HCEC 1CT (cell line): ENCODE measurements around the gene ZNF430.
"Not testable (repeated sequence)": the region's sequence is repeated elsewhere in the genome, so short reads cannot be mapped to it uniquely, and the experiment has no call there.

ENCODE experiments used
- DNase-seq: peaks from one replicate; pipeline ENCODE4 v3.0.0-alpha.2; 2017

ZNF430 gene

GRCh38 chr19:21020298-21021227 is at the start of gene ZNF430:
ZNF430 (plus strand) TSS chr19:21020657; CDS start chr19:21020801, 144 bp downstream.
- peak; percentile 93 for DNase-seq

- DNase-seq: not testable (repeated sequence)
Observed at GRCh38 chr19:20992788-20993187, 27.7 kb upstream of the ZNF430 start.

- no peak for DNase-seq
Observed at GRCh38 chr19:20999731-21000352, 20.6 kb upstream of the ZNF430 start.

DNA sequence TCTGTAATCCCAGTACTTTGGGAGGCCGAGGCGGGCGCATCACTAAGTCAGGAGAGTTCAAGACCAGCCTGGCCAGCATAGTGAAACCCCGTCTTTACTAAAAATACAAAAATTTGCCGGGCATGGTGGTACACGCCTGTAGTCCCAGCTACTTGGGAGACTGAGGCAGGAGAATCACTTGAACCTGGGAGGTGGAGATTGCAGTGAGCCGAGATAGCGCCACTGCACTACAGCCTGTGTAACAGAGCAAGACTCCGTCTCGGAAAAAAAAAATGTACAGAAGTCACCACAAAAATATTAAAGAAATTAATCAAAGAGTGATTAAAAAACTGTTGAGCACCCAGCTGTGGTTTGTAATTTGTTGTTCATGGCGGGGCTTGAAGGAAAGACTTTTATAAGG is 781 bp downstream of the ZNF430 start:
- not testable (repeated sequence) for DNase-seq

DNA sequence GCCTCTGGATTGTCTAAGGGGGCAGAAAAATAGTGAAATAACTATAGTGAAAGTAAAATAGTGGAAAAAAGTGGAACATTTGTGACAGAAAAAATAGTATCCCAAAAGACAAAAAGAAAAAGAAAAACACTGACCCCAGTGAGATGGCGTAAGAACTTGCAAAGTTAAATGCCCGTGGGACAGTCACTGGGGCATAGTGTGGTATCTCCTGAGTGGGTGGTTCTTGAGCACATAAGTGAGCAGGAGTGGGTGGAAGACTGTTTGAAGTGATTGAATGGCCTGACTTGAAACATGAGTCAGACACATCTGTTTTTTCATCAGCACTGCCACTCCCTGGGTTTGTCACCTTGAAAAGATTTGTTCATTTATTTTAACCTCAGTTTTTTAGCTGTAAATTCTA is 2.5 kb downstream of the ZNF430 start:
- DNase-seq: peak; percentile 71

DNA sequence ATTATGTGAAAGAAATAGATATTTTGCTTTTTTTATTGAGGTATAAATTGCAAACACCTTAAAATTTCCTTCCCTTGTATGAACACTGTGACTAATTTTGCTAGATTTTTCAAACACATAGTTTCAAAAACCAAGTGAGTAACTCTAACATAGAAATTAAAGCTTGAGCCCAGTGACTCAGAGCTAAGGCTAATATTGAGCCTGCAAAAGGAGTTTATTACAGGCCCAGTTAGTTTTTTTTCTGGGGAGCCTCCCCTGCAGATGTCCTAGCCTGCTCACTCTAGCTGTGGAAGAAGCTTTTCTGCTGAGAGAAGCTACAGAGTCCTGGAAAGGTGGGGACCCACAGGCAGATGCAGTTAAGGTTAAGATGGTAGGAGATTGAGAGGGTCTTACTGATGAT is 3.4 kb downstream of the ZNF430 start:
- DNase-seq: peak; percentile 56

GRCh38 chr19:21028969-21029268 is 8.5 kb downstream of the ZNF430 start:
- no peak for DNase-seq

GRCh38 chr19:21045028-21045427 is 24.6 kb downstream of the ZNF430 start:
- no peak for DNase-seq

DNA sequence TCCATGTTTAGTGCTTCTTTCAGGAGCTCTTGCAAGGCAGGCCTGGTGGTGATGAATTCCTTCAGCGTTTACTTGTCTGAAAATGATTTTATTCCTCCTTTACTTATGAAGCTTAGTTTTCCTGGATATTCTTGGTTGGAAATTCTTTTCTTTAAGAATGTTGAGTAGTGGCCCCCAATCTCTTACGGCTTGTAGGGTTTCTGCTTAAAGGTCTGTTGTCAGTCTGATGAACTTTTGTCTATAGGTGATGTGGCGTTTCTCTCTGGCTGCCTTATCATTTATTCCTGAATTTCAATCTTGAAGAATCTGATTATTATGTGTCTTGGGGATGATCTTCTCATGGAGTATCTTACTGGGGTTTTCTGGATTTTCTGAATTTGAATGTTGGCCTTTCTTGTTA is 26.0 kb downstream of the ZNF430 start:
- no peak for DNase-seq

DNA sequence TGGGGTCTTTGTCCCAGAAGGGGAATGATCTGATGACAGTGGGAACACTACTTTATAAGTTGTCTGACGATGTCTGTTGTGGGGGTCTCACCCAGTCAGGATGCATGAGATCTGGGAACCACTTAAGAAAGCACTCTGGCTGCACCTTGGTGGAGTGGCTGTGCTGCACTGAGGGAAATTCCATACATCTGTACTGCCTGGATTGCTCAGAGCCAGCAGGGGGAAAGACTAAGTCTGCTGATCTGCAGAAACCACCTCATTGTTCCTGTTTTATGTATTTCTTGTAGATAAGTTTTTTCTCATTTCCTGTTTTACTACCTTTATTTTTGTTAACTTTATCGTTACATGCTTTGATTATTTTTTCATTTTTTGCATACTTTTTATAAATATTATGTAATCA is 27.3 kb downstream of the ZNF430 start:
- no peak for DNase-seq

DNA sequence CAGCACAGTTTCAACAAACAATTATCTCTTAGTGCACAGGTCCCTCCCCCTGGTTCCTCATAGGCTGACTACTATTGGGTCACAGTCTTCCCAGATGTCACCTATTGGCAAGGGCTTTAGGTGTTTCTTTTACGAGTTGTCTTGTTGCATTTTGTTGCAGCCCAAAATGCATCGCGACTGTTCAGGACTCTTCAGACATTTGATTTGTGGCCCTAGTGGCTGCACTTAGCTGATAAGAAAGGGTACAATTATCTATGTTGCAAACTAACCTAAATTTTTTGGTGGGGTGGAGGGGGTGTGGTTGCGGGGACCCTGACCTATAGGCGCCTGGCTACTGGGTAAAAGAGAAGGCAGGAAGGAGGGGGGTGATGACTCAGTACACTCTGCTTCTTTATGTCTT is 32.4 kb downstream of the ZNF430 start:
- no peak for DNase-seq

DNA sequence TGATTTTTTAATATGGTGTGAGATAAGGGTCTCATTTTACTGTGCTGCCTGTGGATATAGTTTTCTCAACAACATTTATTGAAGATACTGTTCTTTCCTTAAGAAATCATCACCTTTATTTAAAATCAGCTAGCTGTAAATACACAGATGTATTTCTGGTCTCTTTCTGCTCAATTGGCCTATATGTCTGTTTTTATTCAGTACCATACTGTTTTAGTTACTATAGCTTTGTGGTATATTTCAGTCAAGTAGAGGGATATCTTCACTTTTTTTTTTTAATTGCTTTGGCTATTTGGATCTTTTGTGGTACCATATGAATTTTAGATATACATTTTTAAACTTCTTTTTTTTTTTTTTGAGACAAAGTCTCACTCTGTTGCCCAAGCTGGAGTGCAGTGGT is 44.9 kb downstream of the ZNF430 start:
- DNase-seq: no peak

GRCh38 chr19:21082011-21082975 is 61.8 kb downstream of the ZNF430 start, which contains the start of gene ZNF714:
ZNF714 (plus strand) TSS chr19:21082203; CDS start chr19:21098269, 16,066 bp downstream.
- DNase-seq: peak; percentile 91

GRCh38 chr19:21084343-21084742 is 63.9 kb downstream of the ZNF430 start:
- DNase-seq: peak; percentile 71

DNA sequence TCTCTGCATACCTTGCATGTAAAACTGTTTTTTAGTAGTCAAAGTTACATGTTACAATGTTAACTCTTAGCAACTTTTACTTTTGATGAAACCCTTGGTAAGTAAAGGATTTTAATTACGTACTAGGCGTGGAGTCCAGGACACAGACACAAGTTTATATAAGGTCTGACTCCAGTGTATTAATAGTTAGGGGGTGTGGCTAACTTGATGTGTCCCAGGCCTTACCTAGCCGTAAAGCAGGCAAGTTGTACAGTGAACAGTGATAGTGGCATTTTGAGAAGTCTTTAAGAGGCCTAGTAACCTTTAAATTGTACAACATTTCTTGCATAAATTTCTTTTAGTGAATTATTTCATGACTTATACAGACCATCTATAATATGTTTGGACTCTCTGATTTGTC is 67.4 kb downstream of the ZNF430 start:
- DNase-seq: no peak

DNA sequence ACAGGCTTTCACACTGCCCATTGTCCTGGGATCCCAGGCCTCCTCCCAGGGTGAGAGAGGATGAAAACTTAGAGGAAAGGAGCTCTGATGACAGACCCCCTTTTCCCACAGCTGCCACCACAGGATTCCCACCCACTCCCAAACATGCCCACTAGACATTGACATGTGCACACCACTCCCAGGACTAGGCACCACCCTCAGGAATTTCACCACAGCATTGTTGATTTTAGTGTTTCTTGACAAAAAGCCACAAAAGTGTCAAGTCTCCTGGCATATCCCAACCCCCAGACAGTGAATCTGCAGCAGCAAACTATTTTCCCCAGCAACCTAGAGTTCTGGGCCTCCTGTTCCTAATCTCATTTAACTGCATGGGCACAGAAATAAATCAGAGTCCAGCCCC is 71.7 kb downstream of the ZNF430 start:
- no peak for DNase-seq

- DNase-seq: peak; percentile 2
Observed at GRCh38 chr19:21094347-21095025, 74.0 kb downstream of the ZNF430 start.

DNA sequence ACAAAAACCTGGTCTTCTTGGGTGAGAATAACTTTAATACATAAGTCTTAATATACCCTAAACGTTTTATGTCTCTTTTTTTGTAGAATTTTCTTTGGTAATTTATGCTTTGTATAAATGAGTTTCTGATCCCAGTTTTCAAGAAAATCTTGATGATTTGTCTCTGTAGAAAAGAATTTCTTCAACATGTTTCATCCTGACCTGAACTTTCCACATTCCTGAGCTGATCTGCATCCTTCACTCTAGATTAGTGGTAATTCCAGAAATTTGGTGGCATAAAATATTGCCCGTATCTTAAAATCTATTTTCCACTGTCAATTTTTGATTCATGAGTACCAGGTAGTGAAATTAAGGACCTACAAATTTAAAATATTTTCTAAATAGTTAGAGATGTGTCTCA is 77.8 kb downstream of the ZNF430 start:
- DNase-seq: no peak

GRCh38 chr19:21101521-21102242 is 81.2 kb downstream of the ZNF430 start:
- DNase-seq: no peak

DNA sequence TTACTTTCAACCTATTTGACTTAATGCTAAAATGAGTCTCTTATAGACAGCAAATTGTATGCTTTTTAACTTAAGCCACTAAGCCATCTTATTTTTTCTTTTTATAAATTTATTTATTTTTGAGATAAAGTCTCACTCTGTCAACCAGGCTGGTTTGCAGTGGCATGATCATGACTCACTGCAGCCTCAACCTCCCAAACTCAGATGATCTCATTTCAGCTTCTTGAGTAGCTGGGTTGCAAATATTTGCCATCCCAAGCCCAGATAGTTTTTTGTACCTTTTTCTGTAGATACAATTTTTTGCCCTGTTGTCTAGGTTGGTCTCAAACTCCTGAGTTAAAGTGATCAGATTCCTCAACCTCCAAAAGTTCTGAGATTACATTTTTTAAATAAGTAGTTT is 88.7 kb downstream of the ZNF430 start:
- peak; percentile 17 for DNase-seq
